Inflammatory macrophage treated with lipopolysaccharide for 4 hours (primary cell): ENCODE results near the gene HOXA1.

Experiments used
- DNase-seq: peaks from one replicate; pipeline ENCODE4 v3.0.0-alpha.2; 2020

The HOXA1 gene

DNA sequence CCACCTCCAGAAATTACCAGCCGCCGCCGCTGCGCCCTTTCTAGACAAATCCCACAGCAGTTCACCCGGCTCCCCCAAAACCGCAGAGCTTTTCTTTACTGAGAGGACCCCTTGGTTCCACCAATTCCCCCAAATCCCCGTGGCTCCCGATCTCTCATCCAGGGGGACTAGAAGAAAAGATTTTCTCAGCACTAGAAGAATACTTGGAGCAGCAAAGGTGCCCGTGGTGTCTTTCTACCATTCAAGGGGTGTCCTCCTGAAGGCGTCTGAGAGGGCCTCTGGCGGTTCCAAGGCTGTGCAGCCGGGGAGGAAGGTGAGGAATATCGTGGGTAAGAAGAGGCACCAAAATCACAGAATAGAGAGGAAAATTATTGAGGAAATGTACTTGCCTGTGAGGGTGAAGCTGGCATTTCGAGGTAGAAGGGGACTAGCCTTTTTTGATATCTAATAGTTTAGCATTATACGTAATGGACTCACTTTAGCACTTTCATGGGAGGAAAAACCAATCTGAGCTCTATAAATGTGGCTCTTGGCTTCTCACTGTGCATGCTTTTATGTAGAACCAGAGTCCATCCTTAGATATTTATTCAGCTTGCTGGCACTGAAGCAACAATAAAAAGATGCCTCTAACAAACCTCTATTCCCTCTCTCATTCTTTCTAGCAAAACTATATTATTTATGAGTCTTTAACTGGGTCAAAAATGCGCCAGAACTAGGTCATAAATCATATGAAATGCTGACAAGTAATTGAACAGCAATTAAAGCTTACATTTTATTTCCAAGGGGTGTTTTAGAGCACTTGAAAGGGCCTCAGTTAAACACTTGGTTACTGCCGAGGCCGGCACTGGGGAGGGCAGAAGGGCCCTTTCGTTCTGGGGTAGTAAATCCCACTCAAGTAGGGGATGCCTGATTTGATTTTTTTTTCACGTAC lies 20.5 kb upstream of the HOXA1 start:
- DNase-seq, result no peak

DNA sequence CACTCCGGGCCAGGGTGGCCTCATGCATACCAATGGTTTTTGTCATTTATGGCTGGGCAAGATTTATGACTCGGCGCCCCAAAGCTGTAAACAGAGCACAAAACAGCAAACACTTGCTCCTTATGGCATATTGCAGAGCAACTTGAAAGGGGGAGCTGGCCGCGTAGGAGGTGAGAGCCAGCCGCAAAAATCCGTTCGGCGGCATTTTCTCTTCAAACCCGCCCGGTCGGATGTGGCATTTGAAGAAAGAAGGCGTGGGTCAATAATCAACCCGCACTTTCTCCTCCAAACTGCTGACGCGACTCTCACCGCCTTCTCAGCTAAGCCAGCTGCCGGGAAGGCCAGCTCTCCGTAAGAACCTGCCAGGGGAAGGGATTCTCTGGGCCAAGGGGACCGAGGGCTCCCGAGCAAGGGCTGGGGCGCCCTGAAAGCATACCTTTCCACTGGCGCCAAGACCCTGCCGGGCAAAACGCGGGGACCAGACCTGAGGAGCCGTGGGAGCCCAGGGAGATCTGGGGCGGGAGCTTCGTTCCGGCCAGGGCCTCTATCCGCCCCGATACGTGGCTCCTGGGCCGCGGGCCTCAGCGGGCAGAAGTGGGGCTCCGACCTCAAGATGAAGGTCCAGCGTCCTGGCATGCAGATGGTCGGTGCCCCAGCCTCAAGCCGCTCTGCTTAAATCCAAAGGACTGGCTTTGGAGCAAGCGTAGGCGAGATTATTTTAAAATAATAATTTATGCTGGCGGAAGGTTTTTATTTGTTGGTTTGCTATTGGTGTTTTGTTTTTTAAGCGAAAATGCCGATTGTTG lies 19.6 kb upstream of the HOXA1 start:
- DNase-seq, result no peak

DNA sequence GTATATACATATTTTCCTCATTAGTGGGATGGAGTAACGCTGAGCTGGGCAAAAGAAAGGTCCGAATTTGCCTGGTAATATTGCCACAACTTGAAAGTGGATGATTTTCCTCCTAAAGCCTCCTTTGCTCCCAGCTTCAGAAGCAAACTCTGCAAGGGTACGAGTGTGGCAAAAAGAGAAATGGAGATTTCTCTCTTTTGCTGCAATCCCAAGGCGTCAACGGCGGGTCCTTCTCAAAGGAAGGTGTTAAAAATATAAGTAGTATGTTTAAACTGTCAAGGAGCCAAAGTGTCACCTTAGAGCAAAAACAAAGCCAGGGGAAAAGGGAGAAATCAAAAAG lies 19.1 kb upstream of the HOXA1 start:
- DNase-seq, result no peak

DNA sequence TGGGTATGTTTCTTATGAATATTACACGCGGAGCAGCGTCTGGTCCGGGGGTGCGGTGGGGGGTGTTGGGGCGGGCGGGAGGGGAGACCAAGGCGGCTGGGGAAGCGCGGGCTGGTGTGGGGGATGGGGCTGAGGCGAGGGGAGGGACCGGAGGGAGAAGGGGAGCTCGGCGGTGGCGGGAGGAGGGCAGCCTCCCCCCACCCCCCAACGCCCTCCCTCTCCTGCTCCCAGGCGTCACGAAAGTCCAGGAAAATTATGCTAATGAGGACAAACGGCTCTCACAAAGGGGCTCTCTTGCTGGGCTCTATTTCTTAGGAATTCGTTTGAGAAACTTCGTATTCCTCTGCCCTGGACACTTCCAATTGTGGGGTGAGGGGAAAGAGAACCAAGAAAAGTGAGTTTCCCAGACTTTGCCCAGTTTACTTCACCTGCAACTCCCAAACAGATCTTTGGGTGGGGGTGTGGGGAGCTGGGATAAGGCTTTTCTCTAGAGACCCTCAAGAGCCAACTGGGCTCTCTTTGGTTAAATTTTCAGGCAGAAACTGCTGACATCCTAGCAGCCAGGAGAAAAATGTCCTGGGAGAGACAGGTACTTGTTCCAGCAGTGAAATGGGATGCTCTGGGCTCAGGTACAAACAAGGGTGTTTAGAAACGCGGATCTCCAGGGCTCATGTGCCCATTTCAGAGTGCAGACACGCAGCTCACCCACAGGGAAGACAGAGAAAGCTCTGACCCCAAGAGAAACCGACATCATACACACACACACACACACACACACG lies 18.4 kb upstream of the HOXA1 start:
- no peak for DNase-seq

DNA sequence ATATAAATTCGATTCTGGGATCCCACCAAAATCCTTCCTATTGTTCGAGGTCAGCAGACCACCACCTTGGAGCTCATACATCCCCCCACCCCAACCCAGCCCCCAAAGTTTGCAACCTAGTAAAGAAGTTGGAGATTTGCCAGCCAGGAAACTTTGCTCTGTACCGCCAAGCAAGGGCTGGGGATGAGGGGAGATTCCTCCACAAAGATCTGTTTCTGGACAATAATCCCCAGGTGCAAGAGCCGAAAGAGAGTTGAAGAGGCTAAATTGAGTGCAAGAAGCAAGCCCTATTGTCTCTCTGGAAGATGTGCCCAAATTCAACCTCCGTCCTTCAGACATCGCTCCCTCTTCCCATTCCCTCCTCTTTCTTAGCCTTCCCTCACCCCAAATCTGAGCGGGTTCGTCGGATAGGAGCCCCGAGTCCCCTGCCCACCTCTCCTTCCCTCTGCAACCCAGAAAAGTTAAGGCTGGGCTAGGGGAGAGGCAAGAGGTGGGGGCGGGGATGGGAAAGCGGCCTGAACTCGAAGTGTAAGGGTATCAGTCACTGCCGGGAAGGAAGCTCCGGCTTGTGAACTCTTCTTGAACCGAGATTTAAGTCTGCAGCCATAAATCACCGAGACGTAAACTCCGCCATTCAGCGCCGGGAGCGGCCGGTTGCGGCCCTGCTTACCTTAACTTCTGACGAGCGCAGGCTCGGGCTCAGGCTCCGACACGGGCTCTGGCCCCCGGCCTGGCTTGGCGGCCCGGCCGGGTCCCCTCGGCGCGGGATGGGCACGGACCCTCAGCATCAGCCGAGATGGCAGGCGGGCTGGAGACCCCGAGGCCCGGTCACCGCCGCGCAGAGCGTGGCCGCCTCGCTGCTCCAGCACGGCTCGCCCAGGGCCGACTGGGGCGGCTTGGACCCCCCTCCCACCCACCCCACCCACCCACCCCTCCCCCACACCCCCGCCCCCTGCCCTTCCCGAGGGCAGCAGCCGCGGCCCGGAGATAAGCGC lies 17.5 kb upstream of the HOXA1 start:
- DNase-seq, result no peak

DNA sequence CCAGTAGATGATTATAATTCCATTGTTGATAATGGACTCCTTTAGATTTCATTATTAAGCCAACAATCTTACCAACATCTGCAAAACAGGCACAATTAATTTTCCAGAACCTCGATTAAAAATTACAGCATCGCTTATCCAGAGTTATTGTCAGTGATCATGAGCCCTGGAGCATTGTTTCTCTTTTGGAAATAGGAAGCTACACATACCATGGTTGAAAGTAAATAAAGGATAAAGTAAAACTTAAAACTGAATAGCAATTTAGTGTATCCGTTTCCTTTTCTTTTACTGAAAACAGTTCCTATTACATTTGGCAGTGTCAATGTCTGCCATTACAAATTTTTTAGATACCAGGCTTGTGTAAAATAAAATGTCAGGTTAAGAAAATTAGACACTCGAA lies 16.6 kb upstream of the HOXA1 start:
- no peak for DNase-seq

DNA sequence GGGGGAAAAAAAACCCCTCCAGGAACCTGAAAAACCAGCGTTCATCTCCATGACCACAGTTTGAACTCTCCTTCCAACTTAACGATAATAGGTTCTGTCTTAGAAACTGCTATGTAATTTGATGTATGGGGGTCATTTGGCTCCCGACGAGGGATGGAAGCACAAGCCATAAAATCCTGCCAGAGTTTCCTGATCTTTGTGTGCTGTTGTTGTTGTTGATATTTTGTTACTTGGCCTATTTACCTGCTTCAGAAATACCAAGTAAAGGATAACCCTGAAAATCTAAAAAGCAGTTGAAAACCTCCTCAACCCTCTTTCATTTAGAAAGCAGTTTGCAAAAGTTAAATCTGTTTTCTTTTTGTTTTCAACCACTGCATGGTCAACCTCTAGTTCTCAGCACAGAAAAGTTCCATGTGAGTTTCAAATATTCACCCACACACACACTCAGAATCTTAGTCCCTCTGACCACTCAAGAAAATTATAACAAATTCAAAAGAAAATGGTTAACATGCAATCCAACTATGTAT lies 16.0 kb upstream of the HOXA1 start:
- DNase-seq, result no peak

DNA sequence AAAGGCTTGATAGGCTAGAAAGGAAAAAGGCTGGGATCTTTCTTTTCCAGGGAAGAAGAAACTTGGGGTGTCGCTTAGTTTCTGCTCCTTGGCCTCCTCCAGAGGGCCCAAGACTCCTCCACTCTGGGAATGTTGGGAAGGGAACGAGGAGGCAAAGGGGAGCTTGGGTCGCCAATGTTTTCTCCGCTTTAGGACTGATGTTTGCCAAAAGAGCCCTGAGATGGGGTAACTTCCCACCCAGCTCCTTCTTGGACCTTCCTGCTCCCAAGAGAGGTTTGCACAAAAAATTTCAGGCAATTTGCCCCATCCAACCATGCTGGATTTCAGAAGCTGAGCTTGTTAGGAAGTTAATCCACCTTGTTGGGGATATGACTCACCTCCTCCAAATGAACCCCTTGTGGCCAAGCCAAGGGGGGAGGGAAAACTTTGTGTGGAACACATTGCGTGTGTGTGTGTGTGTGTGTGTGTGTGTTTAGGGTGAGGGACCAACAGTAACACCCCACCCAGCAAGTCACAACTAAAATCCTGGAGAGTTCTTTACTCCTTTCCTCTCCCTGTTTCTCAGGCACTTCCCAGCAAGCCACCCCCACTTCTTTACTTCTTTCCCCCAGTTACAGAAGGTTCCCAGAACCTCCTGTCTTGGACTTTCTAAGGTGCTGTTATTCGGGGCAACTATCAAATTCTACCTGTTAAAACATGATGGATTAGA lies 15.4 kb upstream of the HOXA1 start:
- no peak for DNase-seq

DNA sequence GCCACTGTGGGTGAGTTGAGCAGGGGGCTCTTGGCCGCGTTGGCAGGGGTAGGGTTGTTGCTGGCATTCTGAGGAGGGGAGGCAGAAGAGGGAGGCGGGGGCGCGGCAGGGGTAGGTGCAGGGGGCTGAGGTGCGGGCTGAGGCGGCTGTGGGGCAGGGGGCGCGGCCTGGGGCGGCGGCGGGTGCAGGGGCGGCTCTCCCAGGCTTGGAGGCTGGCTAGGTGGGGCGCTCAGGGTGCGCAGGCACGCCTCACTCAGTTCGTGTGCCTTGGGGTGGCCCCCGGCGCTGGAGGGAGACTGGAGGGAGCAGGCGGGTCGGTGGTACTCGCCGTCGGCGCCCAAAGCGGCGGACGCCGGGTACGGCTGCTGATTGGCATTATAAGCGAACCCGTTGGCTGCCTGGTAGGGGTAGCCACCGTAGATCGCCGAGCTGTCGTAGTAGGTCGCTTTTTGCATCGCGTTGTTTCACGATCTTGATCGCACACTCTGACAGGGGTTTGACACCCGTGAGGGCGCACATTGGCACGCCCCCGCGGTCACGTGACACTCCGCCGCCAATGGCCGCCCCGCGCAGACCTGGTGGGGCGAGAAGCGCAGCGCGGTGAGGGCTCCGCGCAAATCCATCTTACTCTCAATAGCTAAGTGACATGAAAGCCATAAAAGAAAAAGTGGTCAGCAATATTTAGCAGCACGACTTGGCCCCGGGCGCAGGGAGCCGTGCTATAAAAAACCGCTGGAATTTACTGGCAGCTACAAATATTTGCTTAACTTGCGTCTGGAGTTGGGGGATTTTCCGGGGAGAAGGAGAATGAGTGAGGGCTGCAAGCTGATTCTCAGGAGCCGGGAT lies 14.6 kb upstream of the HOXA1 start:
- DNase-seq, result no peak

DNA sequence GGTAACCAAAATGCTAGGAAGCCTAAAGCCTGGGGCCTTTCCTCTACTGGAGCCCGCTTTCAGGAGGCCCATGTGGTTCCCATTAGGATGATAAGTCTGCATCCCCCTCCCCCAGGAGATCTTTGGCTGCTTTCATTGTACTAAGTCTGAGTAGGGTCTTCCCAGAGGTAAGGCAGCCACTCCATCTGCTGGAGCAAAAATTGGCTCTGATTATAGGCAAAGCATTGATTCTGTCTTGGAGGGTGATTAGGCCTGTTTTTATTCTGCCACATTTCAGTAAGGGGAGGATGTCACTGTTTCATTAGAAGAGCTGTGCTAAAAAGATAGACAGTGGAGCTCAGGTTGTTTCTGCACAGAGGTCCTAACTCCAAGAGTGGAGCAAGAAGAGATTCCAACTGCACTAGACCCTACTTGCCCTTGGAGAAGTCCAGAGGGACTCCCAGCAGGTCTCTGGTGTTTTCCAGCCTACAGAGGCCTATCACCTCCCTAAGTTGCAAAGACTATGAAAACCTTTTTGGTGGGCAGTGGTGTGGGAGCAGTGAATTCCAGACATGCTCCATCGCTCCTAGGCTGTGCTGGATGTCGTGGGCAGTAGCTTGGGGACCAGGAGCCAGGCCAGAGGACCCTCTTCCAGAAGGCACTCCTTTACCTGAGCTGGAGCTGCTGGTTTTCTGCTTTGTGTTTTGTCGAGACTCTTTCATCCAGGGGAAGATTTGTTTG lies 13.8 kb upstream of the HOXA1 start:
- no peak for DNase-seq

DNA sequence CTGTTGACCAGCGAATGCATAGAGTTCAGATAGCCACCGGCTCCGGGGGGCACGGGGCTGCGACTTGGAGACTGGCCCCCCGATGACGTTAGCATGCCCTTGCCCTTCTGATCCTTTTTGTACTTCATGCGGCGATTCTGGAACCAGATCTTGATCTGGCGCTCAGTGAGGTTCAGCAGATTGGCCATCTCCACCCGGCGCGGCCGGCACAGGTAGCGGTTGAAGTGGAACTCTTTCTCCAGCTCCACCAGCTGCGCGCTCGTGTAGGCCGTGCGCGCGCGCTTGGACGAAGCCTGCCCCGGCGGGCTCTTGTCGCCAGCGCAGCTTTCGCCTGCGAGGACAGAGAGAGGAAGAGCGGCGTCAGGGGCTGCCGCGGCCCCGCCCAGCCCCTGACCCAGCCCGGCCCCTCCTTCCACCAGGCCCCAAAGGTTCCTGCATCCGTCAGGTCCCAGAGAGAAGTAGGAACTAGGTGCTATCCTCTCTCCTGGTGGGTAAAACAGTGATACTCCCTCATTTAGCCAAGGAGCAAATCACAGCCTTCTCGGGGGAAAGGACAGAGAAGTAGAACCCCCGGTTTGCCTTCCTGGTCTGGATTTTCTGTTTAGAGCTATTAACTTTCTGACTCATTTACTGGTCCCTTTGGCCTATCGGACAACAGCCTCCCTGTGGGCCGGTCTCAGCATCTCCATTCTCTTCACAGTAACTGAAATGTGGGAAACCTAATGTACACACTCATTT lies 12.8 kb upstream of the HOXA1 start:
- no peak for DNase-seq

DNA sequence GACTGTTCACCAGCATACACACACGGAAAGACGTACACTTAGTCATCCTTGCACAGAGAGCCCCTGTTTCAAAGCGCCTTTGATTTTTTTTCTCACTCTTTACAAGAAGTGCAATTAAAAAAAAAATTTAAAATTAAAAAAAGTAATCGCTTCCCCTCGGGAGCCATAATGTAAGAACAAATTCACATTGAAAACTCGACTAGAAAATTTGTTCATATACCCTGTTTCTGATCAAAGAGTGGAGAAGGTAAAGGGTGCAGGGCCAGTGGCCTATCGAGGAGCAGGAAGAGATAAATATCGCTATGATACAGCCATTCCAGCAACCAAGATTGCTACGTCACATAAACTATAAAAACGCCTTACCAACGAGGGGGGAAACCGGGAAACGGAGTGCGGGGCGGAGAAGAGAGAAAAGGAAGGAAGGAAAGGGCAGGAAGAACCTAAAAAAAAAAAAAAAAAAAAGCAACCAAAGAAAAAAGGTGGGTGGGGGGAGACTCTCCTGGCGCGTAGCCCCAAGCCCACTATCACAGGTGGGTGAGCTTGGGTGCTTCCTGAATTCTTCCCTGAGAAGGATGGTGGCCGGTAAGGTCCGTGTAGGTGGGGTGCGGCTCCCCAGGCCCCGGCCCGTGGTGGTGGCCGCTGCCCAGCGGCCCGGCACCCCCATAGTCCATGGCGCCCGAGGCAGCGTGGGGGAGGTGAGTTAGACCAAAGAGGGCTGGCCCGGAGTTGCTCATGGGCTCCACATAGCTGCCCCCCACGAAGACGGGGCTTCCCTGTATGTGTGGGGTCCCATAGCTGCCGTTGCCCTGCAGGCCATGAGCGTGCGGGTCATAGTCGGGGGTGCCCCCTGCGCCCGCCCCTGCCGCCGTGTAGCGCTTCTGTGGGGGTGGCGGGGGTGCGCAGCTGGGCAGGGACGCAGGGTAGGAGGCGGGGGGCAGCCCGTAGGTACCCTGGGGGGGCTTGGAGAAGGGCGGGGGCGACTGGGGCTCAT lies 11.9 kb upstream of the HOXA1 start:
- DNase-seq, result no peak

DNA sequence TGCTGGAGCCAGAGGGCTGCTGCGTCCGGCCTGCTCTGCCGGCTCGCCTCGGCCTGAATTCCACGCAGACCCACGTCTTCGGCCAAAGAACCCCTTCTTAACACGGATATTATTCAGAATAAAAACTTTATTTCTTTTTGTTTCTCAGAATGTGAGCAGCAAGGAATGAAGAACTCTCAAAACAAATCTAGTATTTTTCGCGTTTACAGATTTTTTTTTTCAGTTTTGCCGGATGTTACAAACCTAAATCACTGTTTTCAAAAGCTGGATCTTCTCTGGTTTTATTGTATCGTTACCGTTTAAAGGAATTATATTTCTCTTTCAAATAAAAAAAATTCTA lies 11.1 kb upstream of the HOXA1 start:
- DNase-seq, result no peak

DNA sequence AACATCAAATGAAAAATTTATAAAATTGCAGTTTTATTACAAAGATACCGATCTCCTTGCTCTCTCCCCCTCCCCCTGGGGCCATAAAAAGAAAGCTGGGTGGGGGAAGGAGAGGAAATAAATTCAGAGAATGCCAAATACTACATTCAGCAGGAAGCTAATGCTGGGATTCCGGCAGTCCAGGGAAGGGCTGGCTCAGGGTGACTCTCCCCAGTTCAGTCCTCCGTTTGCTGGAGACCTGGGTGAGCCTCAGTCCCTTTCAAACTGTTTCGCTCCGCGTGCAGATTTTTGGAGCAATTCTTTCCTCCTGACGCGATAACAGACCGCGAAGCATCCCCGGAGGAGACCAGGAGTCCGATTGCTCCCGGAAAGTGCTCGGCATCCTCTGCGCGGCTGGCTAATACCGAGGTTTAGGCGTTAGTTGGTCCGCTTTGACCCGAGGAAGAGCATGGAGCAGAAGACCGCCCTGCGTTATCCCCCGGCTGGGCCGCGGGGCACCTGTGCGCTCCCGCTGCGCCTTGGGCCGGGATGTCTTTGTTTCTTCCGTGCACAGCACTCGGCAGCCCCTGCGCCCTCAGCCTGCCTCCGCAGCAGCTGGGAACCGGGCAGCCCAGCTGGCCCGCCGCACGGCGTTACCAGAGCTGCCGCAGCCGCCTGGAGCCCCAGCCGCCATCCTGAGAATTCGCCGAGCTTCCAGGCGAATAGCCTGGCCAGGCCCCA lies 10.5 kb upstream of the HOXA1 start:
- no peak for DNase-seq

DNA sequence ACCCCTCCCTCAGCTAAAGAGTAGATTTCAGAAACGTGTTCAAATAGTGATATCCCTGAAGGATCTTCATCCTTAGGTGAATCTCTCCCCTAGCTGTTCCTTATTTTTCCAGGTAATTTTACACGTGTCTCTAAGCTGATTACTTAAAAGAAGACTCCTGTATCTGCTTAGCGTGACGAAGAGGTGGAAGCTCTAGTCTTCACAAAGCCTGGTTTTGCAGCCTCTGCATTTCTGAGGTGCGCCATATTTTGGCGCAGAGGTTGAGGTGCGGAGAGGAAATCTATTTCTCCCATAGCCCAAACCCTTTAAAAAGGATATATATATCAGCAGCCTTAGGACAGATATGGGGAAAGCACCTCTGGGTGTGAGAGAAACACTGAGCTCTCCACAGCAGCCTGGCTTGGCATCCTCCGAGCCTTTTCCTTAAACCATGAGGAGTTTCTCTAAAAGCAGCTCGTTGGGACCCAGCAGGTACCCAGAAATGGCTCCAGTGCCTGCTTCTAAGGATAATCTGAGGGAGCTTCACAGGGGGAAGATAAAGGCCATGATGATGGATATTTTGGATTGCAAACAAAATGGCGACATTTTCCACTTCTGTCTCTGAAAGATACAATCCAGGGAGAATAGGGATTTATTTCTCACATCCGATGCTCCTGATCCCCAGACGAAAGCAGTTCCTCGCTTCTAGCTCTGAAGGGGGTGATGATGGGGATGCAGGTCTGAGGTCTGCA lies 9.7 kb upstream of the HOXA1 start:
- DNase-seq, result no peak

DNA sequence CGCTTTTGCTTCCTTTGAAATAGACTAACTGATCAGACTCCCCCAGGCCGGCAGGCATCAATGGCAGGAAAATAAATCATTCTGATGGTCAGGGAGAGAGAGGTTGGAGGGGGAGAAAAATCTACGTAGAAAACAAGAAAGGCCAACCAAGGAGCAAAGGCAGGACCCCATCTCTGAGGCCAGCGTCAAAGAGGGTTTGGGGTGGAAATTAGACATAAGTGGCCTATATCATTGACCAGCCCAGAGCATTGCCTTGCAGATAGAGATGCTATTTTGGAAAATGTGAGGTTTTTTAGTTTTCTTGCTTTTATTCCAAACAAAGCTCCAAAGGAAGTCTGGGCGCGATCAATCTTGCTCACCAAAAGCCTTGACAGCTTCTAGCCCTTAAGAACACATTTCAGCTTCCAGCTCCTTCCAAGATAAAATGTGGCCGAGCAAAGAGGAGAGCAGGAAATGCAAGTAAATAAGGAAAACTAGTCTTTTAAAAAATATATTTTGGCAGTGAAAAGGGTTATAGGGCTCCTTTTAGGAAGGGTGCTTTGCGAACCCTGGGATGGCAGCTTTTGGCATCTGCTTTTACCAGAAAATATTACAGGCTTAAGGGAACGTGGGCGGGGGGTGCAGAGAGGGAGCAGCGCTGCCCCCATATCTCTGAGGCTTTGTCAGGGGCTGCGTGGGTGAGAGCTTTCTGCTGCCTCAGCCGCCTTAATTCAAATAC lies 8.7 kb upstream of the HOXA1 start:
- DNase-seq, result no peak
